NB4 (cell line): ENCODE data around the gene PTPRG.
"Not testable (repeated sequence)": the region's sequence is repeated elsewhere in the genome, so short reads cannot be mapped to it uniquely, and the experiment has no call there.

ENCODE experiments used
- DNase-seq: peaks from one replicate; pipeline ENCODE4 v3.0.0; 2010; ENCODE audit warnings: low read depth
- H3K4me3 ChIP-seq: one replicate; pipeline ENCODE4 v1.5.1; 2011; ENCODE audit warnings: mild to moderate bottlenecking, low read depth, low read length, moderate library complexity
- CTCF ChIP-seq: IDR thresholded peaks from one replicate; pipeline ENCODE4 v1.5.1; 2012; ENCODE audit warnings: low read depth, low read length
- MAX ChIP-seq: IDR thresholded peaks from 2 replicates; pipeline ENCODE4 v1.6.1; 2011; ENCODE audit warnings: low read depth, low read length
- MYC ChIP-seq: IDR thresholded peaks from 2 replicates; pipeline ENCODE4 v1.6.1; 2011; ENCODE audit warnings: low read depth, low read length
- POLR2A ChIP-seq: IDR thresholded peaks from 2 replicates; pipeline ENCODE4 v1.6.1; 2011; ENCODE audit warnings: mild to moderate bottlenecking; ENCODE audit not compliant: insufficient read length; ENCODE audit errors: extremely low read depth

The PTPRG gene

GRCh38 chr3:61537366-61537765 lies 24.0 kb upstream of the PTPRG start:
- DNase-seq, result no peak
- H3K4me3 ChIP-seq, result no peak overlapping the region
- TF ChIP-seq POLR2A (no peak), MAX (no peak), MYC (no peak), CTCF (no peak)

- DNase-seq, result no peak
- H3K4me3 ChIP-seq, result no peak overlapping the region
- no peak for TF ChIP-seq MYC
- no peak for TF ChIP-seq CTCF
- no peak for TF ChIP-seq MAX
- no peak for TF ChIP-seq POLR2A
Observed at GRCh38 chr3:61538486-61538885, 22.9 kb upstream of the PTPRG start.

- H3K4me3 ChIP-seq, result no peak overlapping the region
- DNase-seq, result no peak
- TF ChIP-seq POLR2A, result no peak
- no peak for TF ChIP-seq CTCF
- TF ChIP-seq MYC, result no peak
- TF ChIP-seq MAX, result no peak
Observed at GRCh38 chr3:61541694-61542093, 19.7 kb upstream of the PTPRG start.

- no peak for DNase-seq
- H3K4me3 ChIP-seq, result no peak overlapping the region
- TF ChIP-seq MAX (no peak), CTCF (no peak), MYC (no peak), POLR2A (no peak)
Observed at GRCh38 chr3:61545716-61546115, 15.7 kb upstream of the PTPRG start.

- no peak overlapping the region for H3K4me3 ChIP-seq
- no peak for DNase-seq
- TF ChIP-seq CTCF (no peak), MYC (no peak), MAX (no peak), POLR2A (no peak)
Observed at GRCh38 chr3:61547625-61548024, 13.7 kb upstream of the PTPRG start.

GRCh38 chr3:61552704-61553103 lies 8.7 kb upstream of the PTPRG start:
- not testable (repeated sequence) for H3K4me3 ChIP-seq, DNase-seq
